Myocyte (in vitro differentiated cells): ENCODE measurements around the gene SMNDC1. TPM values are rescaled to one million over a fixed set of nuclear protein-coding genes. Genes with fewer than 3 reads are reported as not detected.
A peak's percentile ranks its signal among the peaks of the same experiment; 100 is the strongest.
"Not testable (repeated sequence)": the region's sequence is repeated elsewhere in the genome, so short reads cannot be mapped to it uniquely, and the experiment has no call there.

ENCODE experiments used
- DNase-seq: peaks from one replicate; pipeline ENCODE4 v3.0.0-alpha.2; 2012; ENCODE audit warnings: low read depth
- total RNA-seq: library from RNA; depleted of rRNA; stranded (reverse); fragments of >200 nt; gene quantifications from 2 replicates; pipeline ENCODE4 v1.2.3, GENCODE V29; 2014

Gene SMNDC1
- total RNA-seq, 1 donor from 2014 or later: 6.5 TPM

GRCh38 chr10:110284262-110284661 lies 20.5 kb downstream of the SMNDC1 start:
- no peak for DNase-seq

- peak; percentile 75 for DNase-seq
Measured at GRCh38 chr10:110279407-110279986, 25.2 kb downstream of the SMNDC1 start.

- DNase-seq: no peak
Measured at GRCh38 chr10:110278562-110279406, 25.9 kb downstream of the SMNDC1 start.

GRCh38 chr10:110277591-110277990 lies 27.1 kb downstream of the SMNDC1 start:
- no peak for DNase-seq

- DNase-seq: no peak
Measured at GRCh38 chr10:110276603-110277002, 28.1 kb downstream of the SMNDC1 start.

- peak; percentile 18 for DNase-seq
Measured at GRCh38 chr10:110275128-110275729, 29.5 kb downstream of the SMNDC1 start.

GRCh38 chr10:110274647-110275046 lies 30.1 kb downstream of the SMNDC1 start:
- DNase-seq: no peak

- no peak for DNase-seq
Measured at GRCh38 chr10:110274072-110274627, 30.6 kb downstream of the SMNDC1 start.

GRCh38 chr10:110273474-110273873 lies 31.2 kb downstream of the SMNDC1 start:
- DNase-seq: peak; percentile 30

- DNase-seq: not testable (repeated sequence)
Measured at GRCh38 chr10:110272995-110273394, 31.7 kb downstream of the SMNDC1 start.

- peak; percentile 33 for DNase-seq
Measured at GRCh38 chr10:110269374-110270318, 35.1 kb downstream of the SMNDC1 start.

GRCh38 chr10:110268971-110269370 lies 35.7 kb downstream of the SMNDC1 start:
- peak; percentile 51 for DNase-seq

GRCh38 chr10:110268442-110268841 lies 36.3 kb downstream of the SMNDC1 start:
- no peak for DNase-seq

GRCh38 chr10:110267276-110267675 lies 37.4 kb downstream of the SMNDC1 start:
- no peak for DNase-seq

- no peak for DNase-seq
Measured at GRCh38 chr10:110265573-110266193, 39.0 kb downstream of the SMNDC1 start.

GRCh38 chr10:110263164-110263563 lies 41.6 kb downstream of the SMNDC1 start:
- no peak for DNase-seq

GRCh38 chr10:110260746-110261477 lies 43.8 kb downstream of the SMNDC1 start:
- peak; percentile 22 for DNase-seq

- no peak for DNase-seq
Measured at GRCh38 chr10:110259317-110259716, 45.4 kb downstream of the SMNDC1 start.

GRCh38 chr10:110258542-110258941 lies 46.2 kb downstream of the SMNDC1 start:
- DNase-seq: no peak

GRCh38 chr10:110254467-110254866 lies 50.3 kb downstream of the SMNDC1 start:
- DNase-seq: no peak
